Tongue (tissue), 2 donors: ENCODE measurements around the gene ANO10. TPM values are rescaled to one million over a fixed set of nuclear protein-coding genes. Genes with fewer than 3 reads are reported as not detected.

Experiments used
- DNase-seq: peaks from one replicate; pipeline ENCODE4 v3.0.0-alpha.2; 2015
- total RNA-seq: library from RNA; depleted of rRNA; stranded (reverse); fragments of >200 nt; gene quantifications from one replicate; pipeline ENCODE4 v1.2.3, GENCODE V29; 2014

ANO10 gene
- total RNA-seq, 1 donor from 2014 or later, result 28.9 TPM

DNA sequence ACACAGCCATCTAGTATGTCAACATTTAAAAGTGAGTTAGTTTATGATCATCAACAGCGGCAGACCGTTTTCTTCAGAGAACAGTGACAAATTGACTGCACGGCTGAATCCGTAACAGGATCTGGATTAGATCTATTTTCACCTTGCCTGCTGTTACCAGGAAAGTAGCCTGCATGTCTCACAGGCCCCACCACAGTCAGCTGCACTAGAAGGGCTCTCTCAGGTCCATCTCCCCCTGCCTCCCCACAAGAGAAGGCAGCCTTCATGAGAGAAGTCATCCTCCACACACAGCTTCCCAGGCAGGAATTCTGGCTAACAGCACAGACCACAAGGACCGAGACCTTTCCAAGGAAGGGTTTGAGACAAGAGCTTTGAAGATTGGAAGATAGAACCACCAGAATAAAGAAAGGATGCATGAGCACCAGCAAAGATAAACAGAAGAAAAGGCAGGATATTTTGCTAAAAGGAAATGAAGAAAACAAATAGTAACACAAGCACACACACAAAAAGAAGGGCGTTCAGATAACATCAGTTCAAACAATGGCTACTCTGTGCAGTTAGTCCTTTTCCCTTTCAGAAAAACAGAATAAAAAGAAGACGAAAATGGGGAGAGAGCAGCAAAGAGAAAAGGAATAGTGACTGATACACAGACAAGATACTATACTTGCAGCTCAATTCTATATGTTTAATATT lies 208.0 kb downstream of the ANO10 start:
- no peak for DNase-seq

DNA sequence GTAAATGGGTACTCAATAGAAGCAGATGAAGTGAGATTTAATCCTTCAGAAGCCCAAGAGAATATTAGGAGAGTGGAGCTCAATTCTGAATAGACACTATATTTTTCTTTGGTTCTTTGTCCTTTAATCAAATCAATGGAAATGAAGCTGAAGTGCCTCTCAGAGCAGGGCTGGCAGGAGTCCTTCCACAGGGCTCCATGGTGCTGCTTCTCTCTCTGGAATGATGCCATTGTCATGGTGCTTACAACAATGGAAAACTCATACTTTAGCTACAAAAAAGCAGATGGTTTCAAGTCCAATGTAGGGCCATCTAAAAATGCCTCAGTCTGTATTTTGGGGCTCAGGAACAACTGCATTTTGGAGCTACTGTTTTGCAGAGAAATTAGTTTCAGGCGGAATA lies 210.4 kb downstream of the ANO10 start:
- peak; percentile 50 for DNase-seq

DNA sequence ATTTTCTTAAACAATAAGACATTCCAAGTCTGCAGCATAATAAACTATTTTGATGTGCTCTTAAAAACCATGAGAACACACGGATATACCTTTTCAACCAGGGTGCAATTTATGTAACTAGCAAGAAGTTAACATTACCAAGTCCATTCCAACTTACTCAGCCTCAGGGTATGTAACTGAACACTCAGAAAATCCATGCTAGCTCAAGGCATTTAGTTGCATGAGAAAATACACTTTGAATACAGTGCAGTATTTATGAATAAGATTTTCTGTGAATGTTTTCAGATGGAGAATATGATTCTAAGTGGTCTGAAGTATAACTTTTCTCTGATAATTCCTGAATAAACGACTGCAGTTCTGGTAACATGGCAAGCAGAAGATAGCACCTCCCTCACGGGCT lies 211.2 kb downstream of the ANO10 start:
- peak; percentile 11 for DNase-seq

DNA sequence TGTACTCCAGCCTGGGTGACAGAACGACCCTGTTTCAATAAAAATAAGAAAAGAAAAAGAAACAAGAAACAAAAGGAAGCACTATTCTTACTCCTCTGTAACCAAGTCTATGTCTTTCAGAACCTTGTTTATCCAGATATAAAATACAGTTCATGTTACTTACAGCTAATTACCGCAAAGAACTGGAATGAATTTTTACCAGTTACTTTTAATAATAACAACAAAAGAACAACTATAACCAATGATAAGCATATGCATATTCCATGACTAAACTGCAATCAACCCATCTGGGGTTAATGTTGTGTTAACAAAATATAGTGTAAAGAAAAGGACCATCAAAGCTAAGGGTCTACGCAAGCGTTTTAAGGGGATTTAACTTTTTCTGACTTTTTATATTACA lies 212.3 kb downstream of the ANO10 start:
- DNase-seq, result no peak

DNA sequence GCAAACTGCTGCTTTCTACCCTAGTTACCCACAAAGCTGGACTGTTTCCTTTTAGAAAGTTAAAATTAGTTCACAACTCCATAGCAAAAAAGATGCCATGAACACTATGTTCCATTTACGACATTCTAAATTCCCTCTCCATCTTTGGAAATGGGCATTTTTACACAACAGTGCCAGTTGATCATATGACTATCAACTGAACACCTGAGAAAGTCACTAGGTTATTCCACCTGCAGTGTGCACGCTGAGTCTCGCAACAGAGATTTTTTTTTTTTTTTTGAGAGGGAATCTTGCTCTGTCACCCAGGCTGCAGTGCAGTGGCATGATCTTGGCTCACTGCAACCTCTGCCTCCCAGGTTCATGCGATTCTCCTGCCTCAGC lies 215.2 kb downstream of the ANO10 start:
- no peak for DNase-seq

DNA sequence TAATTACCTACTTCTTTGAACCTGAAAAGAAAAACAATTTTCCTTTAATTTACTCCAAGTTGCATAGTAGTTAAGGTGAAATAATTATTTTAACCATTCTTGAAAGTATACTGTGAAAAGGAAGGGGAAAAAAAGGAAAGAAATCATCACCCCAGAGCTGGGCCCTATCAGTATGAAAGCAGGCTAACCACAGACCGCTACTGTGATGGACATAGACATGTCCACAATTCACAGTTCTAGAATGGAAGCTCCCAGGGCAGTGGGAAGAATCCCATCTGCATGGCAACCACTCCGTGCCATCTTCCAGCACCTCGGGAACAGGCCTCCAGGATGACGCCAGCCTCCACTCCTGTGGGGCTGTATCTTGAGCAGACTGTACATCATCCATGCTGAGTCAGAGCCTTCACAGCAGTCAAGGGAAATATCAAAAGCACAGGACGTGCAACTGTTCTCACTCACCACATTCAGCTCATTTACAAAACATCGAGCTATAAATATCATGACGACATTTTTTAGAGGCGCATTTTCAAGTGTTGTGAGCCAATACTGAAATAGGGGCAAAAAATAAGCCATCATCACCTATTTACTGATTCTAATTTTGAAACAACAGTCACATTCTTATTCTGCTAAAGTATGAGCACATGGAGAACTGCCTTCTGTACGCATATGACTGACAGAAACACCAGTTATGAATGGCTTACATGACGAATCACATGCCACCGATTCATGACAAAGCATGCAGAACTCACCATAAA lies 215.7 kb downstream of the ANO10 start:
- peak; percentile 29 for DNase-seq

DNA sequence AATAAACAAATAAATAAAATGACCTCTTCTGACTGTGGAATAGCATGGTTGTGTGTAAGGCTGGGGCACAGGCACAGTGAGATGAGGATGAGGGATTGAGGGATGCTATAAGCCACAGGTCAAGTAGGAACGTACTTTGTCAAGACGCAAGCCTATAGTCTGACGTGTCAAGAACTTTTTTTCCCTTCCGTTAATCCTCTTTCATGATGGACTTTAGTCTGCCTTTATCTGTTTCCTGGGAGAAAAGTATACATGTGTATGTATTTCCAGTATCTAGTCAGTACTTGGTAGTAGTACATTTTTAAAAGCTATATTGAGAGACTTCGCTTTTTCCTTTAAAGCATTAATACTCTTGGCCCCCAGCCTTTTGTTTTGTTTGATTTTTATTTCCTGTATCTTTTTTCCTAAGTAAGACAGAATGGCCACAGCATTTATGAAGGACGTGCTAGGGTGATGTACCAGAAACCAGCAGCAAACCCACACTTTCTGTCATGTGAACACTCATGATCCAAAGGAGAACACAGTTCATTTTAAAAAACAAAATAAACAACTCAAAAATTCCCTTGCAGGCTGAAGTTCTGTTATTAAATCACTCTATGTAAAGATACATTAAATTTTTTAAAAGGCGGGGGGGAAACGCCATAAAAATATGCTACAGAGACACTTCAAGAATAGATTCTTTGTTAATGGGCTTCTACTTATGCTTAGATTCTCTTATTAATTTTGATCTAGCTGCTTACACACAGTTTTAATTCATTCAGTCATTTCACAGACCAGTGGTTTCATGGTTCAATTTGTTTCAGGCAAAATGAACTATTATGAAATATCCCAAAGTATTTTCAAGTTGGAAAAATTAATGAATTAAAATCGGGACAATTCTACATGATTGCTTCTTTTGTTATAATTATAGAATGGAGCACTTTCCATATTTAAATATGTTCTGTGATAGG lies 220.8 kb downstream of the ANO10 start:
- no peak for DNase-seq

DNA sequence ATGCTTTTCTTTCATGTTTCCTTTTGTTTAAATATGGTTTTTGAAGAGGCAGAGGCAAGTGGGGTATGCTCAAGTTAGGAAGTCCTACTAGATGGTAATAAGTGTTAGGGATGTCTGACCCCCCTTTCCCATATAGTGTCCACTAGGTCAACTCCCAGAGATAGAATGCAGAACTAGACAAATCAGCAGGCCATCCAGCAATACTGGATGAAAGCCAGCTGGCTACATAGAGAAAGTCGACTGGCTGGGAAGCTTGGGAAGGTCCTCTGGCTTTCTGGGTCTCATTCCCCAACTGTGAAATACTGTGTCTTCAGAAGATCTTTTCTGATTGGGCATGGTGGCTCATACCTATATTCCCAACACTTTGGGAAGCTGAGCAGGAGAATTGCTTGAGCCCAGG lies 221.6 kb downstream of the ANO10 start:
- peak; percentile 41 for DNase-seq

DNA sequence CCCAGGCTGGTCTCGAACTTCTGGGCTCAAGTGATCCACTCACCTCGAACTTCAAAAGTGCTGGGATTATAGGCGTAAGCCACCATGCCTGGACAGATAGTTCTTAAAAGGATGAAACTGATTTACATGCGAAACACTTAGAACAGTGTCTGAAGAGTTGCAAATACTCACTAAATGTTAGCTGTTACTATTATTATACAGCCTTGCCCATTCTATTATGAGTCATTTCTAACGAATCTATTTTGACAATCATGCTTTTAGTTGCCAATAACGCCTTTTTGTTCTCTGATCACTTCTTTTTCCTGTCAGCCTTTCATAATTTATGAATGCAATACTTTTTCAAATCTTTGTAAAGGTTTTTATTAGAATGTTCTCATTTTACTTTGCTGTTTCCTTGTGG lies 222.8 kb downstream of the ANO10 start:
- no peak for DNase-seq

DNA sequence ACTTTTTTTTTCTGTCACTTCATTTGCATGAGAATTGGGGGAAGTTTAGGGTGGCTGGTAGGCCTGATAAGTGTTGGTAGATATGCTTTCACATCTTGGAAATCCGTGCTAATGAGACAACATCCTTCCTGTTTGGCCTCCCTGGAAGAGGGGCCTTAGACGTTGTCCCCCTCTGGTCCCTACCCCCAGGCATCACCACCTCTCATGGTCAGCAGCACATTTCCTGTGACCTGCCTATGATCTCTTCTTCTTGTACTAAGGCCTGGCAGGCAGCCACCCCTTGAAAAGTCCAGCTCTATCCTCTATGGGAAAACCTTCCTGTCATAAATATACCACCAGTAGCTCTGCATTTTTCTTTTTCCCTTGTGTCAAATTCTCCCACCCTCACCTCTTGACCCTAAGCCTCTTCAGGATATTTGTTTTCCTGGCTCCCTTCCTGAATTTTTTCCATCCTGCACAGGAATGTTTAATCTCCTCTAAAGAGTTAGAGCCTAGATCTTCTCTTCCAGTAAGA lies 227.7 kb downstream of the ANO10 start:
- DNase-seq, result peak; percentile 45

DNA sequence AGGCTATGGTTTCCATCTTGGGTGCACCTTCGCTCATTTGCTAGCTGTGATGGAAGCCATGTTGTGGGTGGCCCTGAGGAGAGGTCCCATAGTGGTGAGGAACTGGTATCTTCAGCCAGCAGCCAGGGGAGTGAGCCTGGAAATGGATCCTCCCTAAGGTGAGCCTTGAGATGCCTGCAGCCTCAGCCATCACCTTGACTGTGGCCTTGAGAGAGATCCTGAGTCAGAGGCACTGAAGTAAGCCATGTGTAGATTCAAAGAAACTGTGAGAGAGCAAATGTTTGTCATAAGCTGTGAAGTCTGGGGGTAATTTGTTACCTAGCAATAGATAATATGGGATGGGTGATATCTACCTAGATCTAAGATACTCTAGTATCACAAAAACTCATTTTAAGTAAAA lies 230.2 kb downstream of the ANO10 start:
- no peak for DNase-seq

DNA sequence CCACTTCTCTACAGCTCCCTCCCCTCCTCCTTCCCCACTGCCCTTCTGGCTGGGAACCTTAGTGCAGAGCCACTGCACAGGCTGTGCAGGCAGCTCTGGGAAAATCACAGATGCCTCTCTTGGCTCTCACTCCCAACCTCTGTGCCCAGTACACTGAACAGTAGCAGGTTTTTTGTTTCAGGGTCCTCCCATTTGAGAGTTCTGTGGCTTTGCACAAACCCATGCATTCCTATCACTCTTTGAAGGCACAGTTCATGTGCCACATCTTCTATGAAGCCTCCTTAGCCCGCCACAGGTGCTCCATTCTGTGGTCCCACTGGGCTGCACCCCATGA lies 231.6 kb downstream of the ANO10 start:
- peak; percentile 78 for DNase-seq

DNA sequence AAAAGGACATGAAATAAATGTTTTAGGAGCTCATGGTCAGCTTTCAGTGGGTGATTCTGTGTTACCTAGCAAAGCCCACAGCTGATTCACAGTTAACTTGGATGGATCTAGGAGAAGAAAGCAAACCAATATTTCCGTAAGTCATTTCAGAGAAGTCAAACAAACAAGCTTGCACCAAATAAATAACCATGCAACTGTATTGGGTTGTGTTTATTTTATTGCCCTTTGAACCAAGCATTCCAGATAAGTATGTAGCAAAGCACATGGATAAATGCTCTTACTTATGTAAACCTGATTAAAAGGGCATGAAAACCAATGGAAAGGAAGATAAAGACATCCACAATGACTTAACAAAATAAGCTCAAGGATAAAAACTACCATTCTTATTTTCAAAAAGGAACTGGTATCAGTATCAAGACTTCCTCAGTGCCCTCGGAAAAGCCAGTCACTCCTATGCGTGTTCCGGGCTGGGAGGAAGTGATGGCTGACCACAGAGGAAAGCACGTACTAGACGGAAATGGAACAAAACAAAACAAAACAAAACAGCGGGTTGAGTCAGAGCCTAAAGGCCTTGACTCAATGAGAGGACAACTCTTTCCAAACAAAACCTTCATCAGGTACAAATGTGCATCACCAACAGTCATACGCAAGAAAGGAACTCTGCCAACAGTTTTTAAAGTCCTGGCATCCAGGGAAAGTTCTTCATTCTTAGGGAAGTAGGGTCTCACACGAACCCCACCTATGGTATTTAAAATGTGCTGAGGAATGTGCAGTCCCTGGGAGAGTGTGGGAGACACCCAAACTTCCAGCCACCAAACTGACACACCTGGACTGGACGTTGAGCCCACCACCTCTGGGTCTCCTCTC lies 232.2 kb downstream of the ANO10 start:
- peak; percentile 20 for DNase-seq

DNA sequence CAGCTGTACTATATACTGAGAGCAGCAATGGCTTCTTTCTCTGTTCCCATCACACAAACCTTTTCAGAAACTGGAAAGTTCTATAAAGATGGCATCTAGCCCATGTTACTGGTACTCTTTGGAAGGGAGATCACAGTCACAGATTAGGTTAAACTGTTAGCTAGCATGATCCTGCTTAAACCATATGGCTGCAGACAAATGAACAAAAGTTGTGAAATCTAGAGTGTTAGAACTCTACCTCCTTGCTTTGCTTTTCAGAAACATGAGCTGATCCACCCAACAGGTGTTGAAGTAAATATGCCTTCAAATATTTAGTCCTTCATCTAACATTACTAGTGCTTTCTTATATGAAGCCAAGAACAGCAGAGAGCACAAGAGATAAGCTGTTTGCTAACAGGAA lies 232.9 kb downstream of the ANO10 start:
- DNase-seq, result peak; percentile 42

DNA sequence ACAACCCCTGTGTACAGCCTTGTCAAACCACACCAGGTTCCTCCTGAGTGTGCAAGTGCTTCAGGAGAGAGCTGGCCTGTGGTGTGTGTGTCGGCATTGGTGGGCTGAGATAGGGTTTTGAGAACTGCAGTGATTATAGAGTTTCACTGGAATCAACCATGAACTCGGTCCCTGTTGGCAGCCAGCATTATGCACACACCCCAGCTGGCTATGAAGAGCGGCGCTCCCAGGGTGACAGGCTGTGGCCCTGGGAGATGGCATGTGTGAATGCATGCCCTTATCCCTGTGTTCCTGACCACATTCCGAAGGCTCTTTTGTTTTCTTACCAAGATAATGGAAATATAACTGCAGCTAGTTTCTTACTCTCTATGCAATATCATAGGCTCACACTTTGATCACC lies 233.6 kb downstream of the ANO10 start:
- DNase-seq, result peak; percentile 60

DNA sequence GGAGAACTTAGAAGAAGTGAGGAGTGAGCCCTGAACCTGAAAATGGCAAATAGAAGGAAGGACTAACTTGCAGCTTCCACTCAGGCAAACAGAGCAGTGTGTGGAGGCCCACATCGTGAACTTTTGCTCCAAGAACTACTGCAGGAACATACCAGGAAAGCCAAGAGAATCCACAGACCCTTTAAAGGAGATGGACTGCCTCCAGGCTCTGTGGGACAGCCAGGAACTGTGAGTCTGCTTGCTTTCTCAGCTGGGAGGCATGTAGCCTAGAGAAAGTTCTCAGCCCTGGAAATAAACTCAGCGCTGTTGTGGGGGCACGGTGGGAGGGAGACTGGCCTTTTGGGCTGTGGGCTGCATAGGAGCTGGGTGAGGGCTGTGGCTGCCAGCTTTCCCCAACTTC lies 242.5 kb downstream of the ANO10 start:
- peak; percentile 51 for DNase-seq

DNA sequence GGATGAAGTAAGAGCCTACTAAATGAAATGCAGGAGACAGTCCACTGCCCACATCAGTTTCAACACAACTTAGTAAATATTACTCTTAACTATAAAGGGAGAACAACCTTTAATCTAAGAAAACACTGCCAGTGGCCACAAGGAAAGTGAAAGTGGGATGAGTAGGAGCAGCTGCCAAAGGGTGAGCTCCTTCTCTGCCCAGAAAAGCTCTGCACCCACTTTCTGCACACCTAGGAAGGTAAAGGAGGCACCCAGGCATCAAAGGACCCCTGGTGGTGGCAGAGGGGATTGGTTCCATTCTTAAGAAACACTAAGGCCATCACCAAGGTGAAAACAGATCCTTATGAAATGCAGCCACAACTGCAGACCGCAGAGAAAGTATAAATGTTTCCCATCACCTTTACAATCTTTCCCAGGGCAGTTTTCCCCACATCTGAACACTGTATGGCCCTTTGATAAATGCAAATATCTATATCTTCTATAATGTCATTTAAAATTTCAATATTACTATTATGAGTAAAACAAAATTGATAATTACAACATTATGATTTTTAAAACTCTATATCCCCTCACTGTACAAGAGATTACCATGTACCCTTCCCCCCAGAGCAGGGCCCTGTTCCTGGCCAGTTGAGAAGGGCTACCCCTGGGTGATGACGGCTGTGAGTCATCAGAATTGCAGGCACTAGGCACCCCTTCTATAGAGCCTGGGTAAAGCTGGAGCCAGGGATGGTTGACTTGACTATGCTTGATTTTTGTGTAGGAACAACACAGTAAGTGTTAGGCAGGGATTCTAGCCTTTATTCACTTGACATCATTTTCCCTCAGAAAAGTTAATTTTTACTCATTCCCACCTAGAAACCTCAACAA lies 243.5 kb downstream of the ANO10 start:
- DNase-seq, result peak; percentile 27

DNA sequence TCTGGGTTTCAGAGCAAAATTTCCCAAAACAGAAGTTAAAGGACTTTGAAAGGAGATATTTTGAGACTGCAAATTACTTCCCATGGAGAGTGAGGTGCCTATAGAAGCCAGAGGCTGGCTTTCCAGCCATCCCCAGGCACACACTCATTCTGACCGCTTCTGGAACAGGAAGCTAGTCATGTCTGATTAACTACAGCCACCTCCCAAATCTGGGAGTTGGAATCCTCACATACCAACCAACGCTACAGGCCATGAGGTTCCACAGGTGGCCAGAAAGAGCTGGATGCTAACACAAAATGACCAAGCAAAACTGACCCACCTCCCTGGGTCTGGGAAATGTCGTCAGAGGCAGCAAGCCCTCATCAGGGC lies 248.3 kb downstream of the ANO10 start:
- DNase-seq, result no peak

DNA sequence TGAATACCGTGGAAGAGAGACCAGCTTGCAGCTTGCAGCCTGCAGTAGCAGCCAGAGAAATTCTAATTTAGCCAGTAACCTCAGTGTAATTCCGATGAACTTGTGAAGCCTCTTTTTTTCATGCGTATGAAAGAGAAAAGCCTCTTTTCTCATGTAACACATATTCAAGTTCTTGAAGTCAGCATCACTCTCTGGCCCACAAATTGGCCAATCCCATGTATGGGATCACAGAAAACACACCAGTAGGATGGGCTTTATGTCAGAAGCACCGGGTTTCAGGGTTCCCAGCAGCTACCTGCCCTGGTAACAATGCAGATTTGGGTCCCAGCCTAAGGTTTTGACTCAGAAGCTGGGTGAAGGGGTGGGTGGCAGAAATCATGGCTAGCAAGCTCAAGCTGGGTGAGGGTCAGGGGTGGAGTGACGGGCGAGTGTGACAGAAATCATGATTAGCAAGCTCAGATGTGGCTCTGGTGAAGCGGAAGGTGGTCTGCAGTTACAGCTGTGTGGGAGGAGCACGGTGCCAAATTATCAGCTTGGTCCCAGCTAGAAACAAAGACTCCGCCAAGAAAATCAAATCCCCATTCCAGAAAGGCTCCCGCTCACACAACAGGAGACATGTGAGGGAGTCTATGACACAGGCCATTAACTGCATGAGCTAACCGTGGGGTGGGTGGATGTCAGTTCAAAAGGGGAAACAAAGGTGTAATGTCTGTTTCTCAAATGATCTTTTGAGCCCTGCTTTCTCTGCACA lies 248.8 kb downstream of the ANO10 start:
- DNase-seq, result peak; percentile 81
